Subcutaneous adipose tissue (tissue), 4 donors: Measurements from ENCODE around the gene C9orf72. TPM values are rescaled to one million over a fixed set of nuclear protein-coding genes. Genes with fewer than 3 reads are reported as not detected.

Experiments used
- CTCF ChIP-seq: fragments of 450-650 bp; IDR thresholded peaks from one replicate; pipeline ENCODE4 v1.5.1; 2016; ENCODE audit warnings: low read depth, mild to moderate bottlenecking, control low read depth, antibody characterized with exemption, moderate library complexity
- total RNA-seq, 4 donors: library from RNA; depleted of rRNA; stranded (reverse); fragments of >200 nt; gene quantifications; one replicate each; pipeline ENCODE4 v1.1.0, GENCODE V29; 2016

Gene C9orf72
- total RNA-seq, 4 donors from 2014 or later: 28.3 to 73.1 (median 31.2) TPM

GRCh38 chr9:27527702-27528075 is 45.6 kb downstream of the C9orf72 start:
- TF ChIP-seq CTCF: no peak

- TF ChIP-seq CTCF: no peak
Measured at GRCh38 chr9:27524236-27524635, 49.0 kb downstream of the C9orf72 start, which contains the start of gene IFNK. TSS of gene IFNK (plus strand) at chr9:27524290. CDS start at chr9:27524337, 47 bp downstream.

DNA sequence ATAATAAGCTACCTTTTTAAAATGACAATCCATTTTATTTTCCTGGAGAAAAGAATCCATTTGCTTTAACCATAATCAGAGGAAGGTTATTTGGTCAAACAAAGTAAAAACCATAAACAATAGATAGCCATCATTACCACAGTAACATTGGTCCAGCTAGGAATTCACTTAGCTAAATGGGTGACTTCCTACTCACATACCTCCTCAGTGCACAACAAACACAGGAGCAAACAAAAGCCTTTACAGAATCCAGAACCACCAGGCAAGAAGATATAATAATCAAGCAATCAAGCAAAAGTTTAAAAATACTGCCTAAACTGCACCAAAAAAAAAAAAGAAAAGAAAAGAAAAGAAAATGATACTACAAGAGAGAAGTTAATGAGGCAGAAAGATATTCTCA is 50.1 kb downstream of the C9orf72 start:
- no peak for TF ChIP-seq CTCF

DNA sequence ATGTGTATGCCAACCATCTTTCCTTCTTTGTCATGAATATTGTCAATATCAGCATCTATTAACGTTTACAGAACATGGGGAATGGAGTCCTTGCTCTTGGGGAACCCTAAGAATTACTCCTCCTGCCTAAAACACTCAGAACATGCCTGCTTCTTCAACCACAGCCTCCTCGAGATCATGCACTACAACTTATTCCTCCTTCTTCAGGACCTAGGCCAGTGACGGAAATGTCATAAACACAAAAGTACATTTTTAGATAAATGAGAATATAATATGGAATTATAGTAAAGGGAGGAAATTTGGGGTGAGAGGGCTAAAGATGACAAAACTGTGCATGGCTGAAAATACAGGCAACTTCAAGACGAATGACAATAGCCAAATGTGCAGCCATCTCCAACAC is 52.3 kb downstream of the C9orf72 start:
- TF ChIP-seq CTCF: no peak

GRCh38 chr9:27519466-27520465 is 53.5 kb downstream of the C9orf72 start:
- no peak for TF ChIP-seq CTCF

DNA sequence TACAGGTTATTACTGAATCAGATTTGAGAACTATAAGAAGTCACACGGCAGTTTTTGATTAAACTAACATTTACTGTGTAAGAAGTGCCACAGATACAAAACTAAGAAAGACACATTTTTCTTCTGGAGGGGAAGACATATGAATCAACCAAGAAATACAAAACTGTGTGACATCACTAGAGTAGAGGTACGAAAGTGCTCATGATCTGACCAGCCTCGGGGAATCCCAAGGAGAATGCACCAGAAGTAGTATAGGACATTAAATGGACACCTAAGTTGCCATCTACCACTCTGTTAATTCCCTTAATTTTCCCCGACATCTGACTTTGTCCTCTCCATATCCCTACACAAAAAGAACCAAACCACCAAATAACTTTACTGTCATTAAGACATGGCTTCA is 54.5 kb downstream of the C9orf72 start:
- TF ChIP-seq CTCF: no peak

DNA sequence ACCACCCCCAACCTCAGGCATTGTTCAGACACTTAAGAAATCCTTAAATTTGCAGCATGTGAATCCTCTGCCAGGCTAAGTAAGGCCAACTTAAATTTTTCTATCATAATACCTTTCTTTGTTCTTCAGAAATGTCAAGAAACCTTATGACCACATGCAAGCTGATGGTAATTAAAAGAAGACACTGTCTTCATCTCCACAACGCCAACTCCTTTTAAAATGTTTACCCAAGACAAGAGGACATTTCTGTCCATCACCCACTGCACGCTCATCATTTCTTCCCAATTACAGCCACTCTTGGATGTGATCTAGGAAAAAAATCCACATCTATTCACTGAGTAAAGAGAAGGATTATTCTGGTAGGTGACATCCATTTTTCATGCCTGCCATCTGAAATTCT is 55.3 kb downstream of the C9orf72 start:
- TF ChIP-seq CTCF: no peak
